ENCODE measurements around the gene GUCA2A.

DNA sequence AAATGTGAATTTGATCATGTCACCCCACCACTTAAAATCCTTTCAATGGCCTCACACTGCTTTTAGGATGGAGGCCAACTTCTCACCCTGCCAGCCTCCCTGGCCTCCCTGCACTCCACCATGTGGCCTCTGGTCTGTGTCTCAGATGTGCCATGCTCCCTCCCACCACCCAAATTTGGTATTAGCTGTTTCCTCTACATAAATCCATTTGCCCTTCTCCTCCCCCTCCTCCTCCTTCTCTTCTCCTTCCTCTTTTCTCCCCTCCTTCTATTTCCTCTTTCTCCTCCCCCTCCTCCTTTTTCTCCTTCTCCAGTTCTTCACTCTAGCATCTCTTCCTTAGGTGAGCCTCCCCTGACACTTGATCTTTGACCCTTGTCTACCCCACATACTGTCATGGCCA lies 28.1 kb downstream of the GUCA2A start:
- TF ChIP-seq POLR2AphosphoS5 (IDR thresholded peaks at IDR 0.05; ENCODE audit: insufficient read depth in 1 of 2, low read depth in 1 of 2) = no peak
- TF ChIP-seq, protein P1, sequence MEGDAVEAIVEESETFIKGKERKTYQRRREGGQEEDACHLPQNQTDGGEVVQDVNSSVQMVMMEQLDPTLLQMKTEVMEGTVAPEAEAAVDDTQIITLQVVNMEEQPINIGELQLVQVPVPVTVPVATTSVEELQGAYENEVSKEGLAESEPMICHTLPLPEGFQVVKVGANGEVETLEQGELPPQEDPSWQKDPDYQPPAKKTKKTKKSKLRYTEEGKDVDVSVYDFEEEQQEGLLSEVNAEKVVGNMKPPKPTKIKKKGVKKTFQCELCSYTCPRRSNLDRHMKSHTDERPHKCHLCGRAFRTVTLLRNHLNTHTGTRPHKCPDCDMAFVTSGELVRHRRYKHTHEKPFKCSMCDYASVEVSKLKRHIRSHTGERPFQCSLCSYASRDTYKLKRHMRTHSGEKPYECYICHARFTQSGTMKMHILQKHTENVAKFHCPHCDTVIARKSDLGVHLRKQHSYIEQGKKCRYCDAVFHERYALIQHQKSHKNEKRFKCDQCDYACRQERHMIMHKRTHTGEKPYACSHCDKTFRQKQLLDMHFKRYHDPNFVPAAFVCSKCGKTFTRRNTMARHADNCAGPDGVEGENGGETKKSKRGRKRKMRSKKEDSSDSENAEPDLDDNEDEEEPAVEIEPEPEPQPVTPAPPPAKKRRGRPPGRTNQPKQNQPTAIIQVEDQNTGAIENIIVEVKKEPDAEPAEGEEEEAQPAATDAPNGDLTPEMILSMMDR (IDR thresholded peaks at IDR 0.05) = no peak
